GM12872 (cell line): Measurements from ENCODE around the gene MVB12B.

Experiments used
- CTCF ChIP-seq: IDR thresholded peaks from 3 replicates; pipeline ENCODE4 v1.5.1; 2011; ENCODE audit warnings: low read depth, mild to moderate bottlenecking, low read length, moderate library complexity; ENCODE audit not compliant: insufficient read depth

The MVB12B gene

GRCh38 chr9:126360073-126360472 lies 33.4 kb downstream of the MVB12B start:
- no peak for TF ChIP-seq CTCF

GRCh38 chr9:126361810-126362238 lies 35.2 kb downstream of the MVB12B start:
- no peak for TF ChIP-seq CTCF

DNA sequence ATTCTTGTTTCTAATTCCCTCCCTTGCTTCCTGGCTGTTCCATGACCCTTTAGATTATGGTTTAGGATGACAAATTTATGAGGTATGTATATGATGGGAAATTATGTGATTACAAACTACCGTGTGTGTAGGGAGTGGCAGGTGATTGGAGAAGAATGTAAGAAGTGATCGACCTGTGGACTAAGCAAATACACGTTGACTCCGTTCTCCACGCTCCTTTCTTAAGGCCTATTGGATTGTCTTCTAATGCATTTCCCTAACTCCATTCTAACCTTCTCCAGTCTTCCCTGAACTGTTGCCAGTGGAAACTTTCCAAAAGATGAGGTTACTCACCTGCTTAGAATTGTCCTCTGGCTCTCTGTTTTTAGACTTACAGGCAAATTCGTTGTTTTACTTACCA lies 36.6 kb downstream of the MVB12B start:
- TF ChIP-seq CTCF = no peak

DNA sequence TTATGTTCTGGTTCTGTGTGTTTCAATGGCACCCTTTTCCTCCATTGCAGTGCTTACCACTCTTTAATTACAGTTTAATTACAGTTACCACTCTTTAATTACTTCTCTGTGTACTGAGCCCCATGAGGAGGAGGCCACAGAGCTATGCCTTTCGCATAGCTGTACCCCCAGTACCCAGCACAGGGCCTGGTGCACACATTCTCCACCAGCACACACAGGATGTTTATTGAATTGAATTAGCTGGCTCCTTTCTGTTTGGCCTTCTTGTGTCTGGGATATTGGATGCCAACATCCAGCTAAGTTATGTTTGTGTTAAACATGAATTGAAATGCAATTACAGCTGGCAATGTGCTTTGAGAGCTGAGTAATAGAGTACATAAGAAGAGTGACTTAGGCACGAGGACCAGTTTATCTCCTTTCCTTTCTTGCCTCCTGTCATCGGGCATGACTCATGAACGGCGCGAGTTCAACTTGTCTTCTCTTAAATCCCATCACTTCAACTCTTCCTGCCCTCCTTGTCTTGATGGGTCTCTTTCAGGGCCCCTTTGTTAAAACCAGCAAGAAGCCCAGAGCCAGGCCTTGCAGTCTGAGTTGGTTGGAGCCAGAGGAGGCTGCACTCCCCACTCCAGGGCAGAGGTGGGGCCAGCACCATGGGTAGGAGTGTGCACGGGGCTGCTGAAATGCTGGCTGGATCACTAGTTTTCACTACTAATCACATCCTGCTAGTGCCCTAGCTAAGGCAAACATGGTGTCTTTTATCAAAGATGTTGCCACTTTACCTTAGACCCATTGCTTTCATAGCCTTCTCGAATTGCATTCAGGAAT lies 37.4 kb downstream of the MVB12B start:
- TF ChIP-seq CTCF = no peak

- TF ChIP-seq CTCF = no peak
Observed at GRCh38 chr9:126365780-126366179, 39.2 kb downstream of the MVB12B start.

DNA sequence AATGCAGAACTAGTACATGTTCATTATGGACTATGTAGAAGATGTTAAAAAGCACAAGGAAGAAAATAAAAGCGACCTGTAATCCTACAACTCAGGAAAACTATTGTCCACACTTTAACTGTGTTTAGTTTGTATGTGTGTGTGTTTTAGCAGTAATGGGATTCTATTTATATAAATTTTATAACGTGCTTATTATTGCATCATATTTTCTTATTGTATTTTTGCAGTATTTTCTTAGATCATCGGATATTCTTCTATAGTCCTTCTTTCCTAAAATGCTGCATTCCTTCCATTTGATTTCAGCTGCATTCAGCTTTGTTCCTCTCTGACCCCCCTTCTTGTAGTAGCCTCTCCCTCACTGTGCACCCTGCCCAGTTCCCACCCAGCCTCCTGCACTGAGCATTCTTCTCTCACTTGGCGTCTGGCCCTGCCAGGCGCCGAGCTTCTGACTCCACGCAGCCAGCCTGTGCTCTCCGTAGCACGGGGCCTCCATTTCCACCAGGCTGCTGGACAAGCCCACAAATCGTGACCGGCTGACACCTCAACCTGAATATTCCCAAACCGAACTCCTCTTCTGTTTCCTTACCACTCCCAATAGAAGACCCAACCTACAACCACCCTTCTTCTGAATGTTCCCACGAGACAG lies 39.9 kb downstream of the MVB12B start:
- no peak for TF ChIP-seq CTCF

GRCh38 chr9:126367139-126367538 lies 40.5 kb downstream of the MVB12B start:
- no peak for TF ChIP-seq CTCF
